ENCODE measurements around the gene EIF1.
"Not testable (repeated sequence)": the region's sequence is repeated elsewhere in the genome, so short reads cannot be mapped to it uniquely, and the experiment has no call there.

Gene EIF1

GRCh38 chr17:41688641-41689496 is at the start of gene EIF1:
TSS of gene EIF1 (plus strand) at chr17:41688885. CDS start at chr17:41689039, 154 bp downstream.
- peak; percentile 97 to 99 for DNase-seq

GRCh38 chr17:41638941-41639340 is 49.7 kb upstream of the EIF1 start:
- no peak for DNase-seq

- DNase-seq, result no peak
Measured at GRCh38 chr17:41639492-41640473, 48.9 kb upstream of the EIF1 start.

GRCh38 chr17:41640596-41640995 is 48.1 kb upstream of the EIF1 start:
- DNase-seq, result not testable (repeated sequence)

- DNase-seq, result no peak
Measured at GRCh38 chr17:41642252-41643156, 46.2 kb upstream of the EIF1 start.

- DNase-seq, result no peak
Measured at GRCh38 chr17:41647038-41647813, 41.5 kb upstream of the EIF1 start.

- peak; percentile 54 to 84 for DNase-seq
Measured at GRCh38 chr17:41647940-41648410, 40.7 kb upstream of the EIF1 start.

GRCh38 chr17:41648411-41649195 is 40.1 kb upstream of the EIF1 start:
- peak; percentile 38 to 86 for DNase-seq

- DNase-seq, result no peak
Measured at GRCh38 chr17:41649923-41650519, 38.7 kb upstream of the EIF1 start.

- no peak for DNase-seq
Measured at GRCh38 chr17:41650794-41651624, 37.7 kb upstream of the EIF1 start.

- peak in 1 of 2 experiments; percentile 19 for DNase-seq
Measured at GRCh38 chr17:41651625-41652460, 36.8 kb upstream of the EIF1 start.

- no peak for DNase-seq
Measured at GRCh38 chr17:41652461-41652970, 36.2 kb upstream of the EIF1 start.

- no peak for DNase-seq
Measured at GRCh38 chr17:41653421-41653820, 35.3 kb upstream of the EIF1 start.

GRCh38 chr17:41653892-41654677 is 34.6 kb upstream of the EIF1 start:
- no peak for DNase-seq

- DNase-seq, result no peak
Measured at GRCh38 chr17:41654678-41655607, 33.7 kb upstream of the EIF1 start.

- DNase-seq, result peak in 1 of 2 experiments; percentile 3
Measured at GRCh38 chr17:41655611-41656111, 33.0 kb upstream of the EIF1 start.
